Stomach (tissue), 9 donors: ENCODE data around the gene HAUS6. TPM values are rescaled to one million over a fixed set of nuclear protein-coding genes. Genes with fewer than 3 reads are reported as not detected.
"Not testable (repeated sequence)": the region's sequence is repeated elsewhere in the genome, so short reads cannot be mapped to it uniquely, and the experiment has no call there.

Experiments
- DNase-seq, 2 donors: peaks; one replicate each; pipeline versions ENCODE4 v3.0.0 to v3.0.0-alpha.2; 2013 to 2019
- H3K27ac ChIP-seq, 5 donors: fragments of 200-600 bp in 4 of 5; sonication (generic) in 4 of 5; one replicate each; pipeline ENCODE4 v1.5.1; 2013 to 2019; ENCODE audit warnings: mild to moderate bottlenecking in 1 of 5, moderate library complexity in 1 of 5
- H3K27me3 ChIP-seq, 3 donors: fragments of 200-600 bp; sonication (generic); one replicate each; pipeline ENCODE4 v1.5.1; 2017 to 2019; ENCODE audit warnings: mixed run types in 1 of 3
- H3K36me3 ChIP-seq, 4 donors: fragments of 200-600 bp; sonication (generic); 1 replicate in 3 of 4; 2 replicates in 1 of 4; pipeline ENCODE4 v1.5.1; 2016 to 2019
- H3K4me1 ChIP-seq, 4 donors: fragments of 200-600 bp; sonication (generic); one replicate each; pipeline ENCODE4 v1.5.1; 2016 to 2019
- H3K4me3 ChIP-seq, 4 donors: fragments of 200-600 bp; sonication (generic) in 3 of 4; one replicate each; pipeline ENCODE4 v1.5.1; 2016 to 2019; ENCODE audit warnings: mild to moderate bottlenecking in 1 of 4
- H3K9me3 ChIP-seq, 4 donors: fragments of 200-600 bp; sonication (generic); one replicate each; pipeline ENCODE4 v1.5.1; 2016 to 2019
- CTCF ChIP-seq, 7 experiments: fragments of 450-650 bp in 4 of 7; fragments of 200-600 bp in 3 of 7; sonication (generic) in 3 of 7; IDR thresholded peaks; one replicate each; pipeline ENCODE4 v1.5.1; 2016 to 2019; ENCODE audit warnings: antibody characterized with exemption in 7 of 7, control low read depth in 2 of 7, mild to moderate bottlenecking in 1 of 7
- EP300 ChIP-seq: sonication (generic); formaldehyde crosslinking; IDR thresholded peaks from one replicate; pipeline ENCODE4 v1.6.1; 2017; ENCODE audit warnings: antibody characterized with exemption
- POLR2A ChIP-seq, 4 donors: fragments of 450-650 bp; IDR thresholded peaks; one replicate each; pipeline ENCODE4 v1.6.1; 2016; ENCODE audit warnings: antibody characterized with exemption in 4 of 4, control low read depth in 2 of 4, mild to moderate bottlenecking in 1 of 4, moderate library complexity in 1 of 4
- POLR2AphosphoS5 ChIP-seq, 3 donors: sonication (generic); formaldehyde crosslinking; IDR thresholded peaks; one replicate each; pipeline ENCODE4 v1.6.1; 2016; ENCODE audit warnings: antibody characterized with exemption in 3 of 3
- WGBS, 5 donors: extraction: QIAGEN DNeasy Blood & Tissue Kit in 3 of 5; methylation state at CpG; one replicate each; pipeline versions ENCODE4 v1.1.5 to v1.1.7; 2013 to 2018; 5-methylcytosine and 5-hydroxymethylcytosine counted together
- intact Hi-C: fragments of 100-400 bp; cut with DNase I; formaldehyde crosslinking; loops from one replicate; pipeline ENCODE4 v1.15.1; 2023; ENCODE audit warnings: low total_unique reads
- polyA plus RNA-seq, 3 donors: library from polyadenylated mRNA; stranded (reverse); fragments of 200-250 nt; gene quantifications; one replicate each; pipeline ENCODE4 v1.2.3, GENCODE V29; 2013
- total RNA-seq, 5 donors: library from RNA; depleted of rRNA; stranded (reverse); fragments of >200 nt; gene quantifications; one replicate each; pipeline versions ENCODE4 v1.1.0 to v1.2.3, GENCODE V29; 2014 to 2016
- donor health status: healthy with polysubstance abuse.
- donor health status: Bipolar disorder and iron deficiency.
- donor health status: healthy.

Gene HAUS6
- total and polyA plus RNA-seq, 8 donors = 1.7 to 32.1 (median 3.5) TPM

DNA sequence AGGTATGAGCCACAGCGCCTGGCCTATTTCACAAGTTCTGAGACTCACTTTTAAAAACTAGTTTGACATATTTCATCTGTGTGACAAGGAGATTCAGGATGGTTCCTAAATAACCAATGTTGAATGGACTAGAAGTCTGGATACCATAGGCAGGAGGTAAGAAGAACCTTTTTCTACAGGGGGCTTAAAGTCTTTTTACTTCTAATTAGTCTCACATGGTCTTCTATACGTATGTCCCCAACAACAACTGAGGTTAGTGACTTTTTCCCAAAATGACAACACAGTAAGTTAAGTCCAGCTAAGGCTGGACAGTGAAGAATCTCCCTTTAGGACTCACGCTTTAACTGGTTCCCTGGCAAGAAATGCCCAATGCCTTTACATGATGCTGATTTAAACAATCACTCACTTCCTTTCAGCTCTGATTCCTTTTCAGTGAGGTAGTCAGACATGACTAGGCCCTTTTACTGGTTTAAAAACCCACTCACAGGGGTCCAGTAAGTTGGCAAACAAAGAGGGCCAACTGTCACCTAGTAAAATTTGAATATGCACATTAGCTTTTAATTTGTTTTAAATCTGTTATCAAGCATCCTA, 12.1 kb upstream of the HAUS6 start:
- no peak for DNase-seq
- H3K4me1 ChIP-seq = peaks cover 0 to 13% (median 10%) of the 10 kb centered on the region in 4 donors
- TF ChIP-seq CTCF (IDR thresholded peaks at IDR 0.05) = no peak
- no peak for TF ChIP-seq POLR2A (IDR thresholded peaks at IDR 0.05)
- no peak for TF ChIP-seq EP300
- no peak for TF ChIP-seq POLR2AphosphoS5 (IDR thresholded peaks at IDR 0.05)
- H3K27me3 ChIP-seq = no peaks in the 10 kb centered on the region
- no peak overlapping the region for H3K27ac ChIP-seq
- H3K9me3 ChIP-seq = no peaks in the 10 kb centered on the region
- peaks cover 41 to 82% (median 60%) of the 10 kb centered on the region in 4 donors for H3K36me3 ChIP-seq
- WGBS, 5 donors = 94 to 98% (median 95%) methylated on average over 3 of the region's 3 CpGs
- no peak overlapping the region for H3K4me3 ChIP-seq
- intact Hi-C loops = no loop called here

GRCh38 chr9:19113964-19114679, 11.4 kb upstream of the HAUS6 start:
- H3K27me3 ChIP-seq = no peaks in the 10 kb centered on the region
- intact Hi-C loops = no loop called here
- H3K4me3 ChIP-seq = no peak overlapping the region
- no peak for DNase-seq
- no peaks in the 10 kb centered on the region for H3K9me3 ChIP-seq
- H3K36me3 ChIP-seq = peaks cover 36 to 78% (median 54%) of the 10 kb centered on the region in 4 donors
- peaks cover 0 to 7% (median 4%) of the 10 kb centered on the region in 4 donors for H3K4me1 ChIP-seq
- WGBS, 5 donors = 85 to 90% (median 88%) methylated on average over 12 of the region's 12 CpGs
- H3K27ac ChIP-seq = no peak overlapping the region
- no peak for TF ChIP-seq POLR2A (IDR thresholded peaks at IDR 0.05)
- no peak for TF ChIP-seq EP300
- TF ChIP-seq CTCF (IDR thresholded peaks at IDR 0.05) = no peak
- no peak for TF ChIP-seq POLR2AphosphoS5 (IDR thresholded peaks at IDR 0.05)

DNA sequence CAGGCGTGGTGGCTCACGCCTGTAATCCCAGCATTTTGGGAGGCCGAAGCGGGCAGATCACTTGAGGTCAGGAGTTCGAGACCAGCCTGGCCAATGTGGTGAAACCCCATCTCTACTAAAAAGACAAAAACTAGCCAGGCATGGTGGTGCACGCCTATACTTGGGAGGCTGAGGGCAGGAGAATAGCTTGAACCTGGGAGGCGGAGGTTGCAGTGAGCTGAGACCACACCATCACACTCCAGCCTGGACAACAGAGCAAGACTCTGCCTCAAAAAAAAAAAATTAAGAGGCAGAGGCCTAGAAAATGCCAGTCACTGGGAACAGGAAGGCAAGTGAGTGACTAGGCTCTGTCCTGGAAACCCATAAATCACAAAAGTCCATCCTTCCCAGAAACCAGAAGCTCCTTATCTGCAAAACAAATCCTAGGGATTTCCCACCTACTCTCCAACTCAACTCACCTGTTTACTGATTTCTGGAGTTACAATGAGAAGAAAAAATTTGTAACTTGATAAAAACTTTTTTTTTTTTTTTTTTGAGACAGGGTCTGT, 10.4 kb upstream of the HAUS6 start:
- DNase-seq, H3K4me3 ChIP-seq, H3K4me1 ChIP-seq, H3K27me3 ChIP-seq, H3K27ac ChIP-seq, H3K9me3 ChIP-seq, intact Hi-C loops: not testable (repeated sequence)
- WGBS, 5 donors = 89 to 97% (median 95%) methylated on average over 7 of the region's 7 CpGs
- peaks cover 26 to 71% (median 47%) of the 10 kb centered on the region in 4 donors for H3K36me3 ChIP-seq

GRCh38 chr9:19108038-19108437, 5.3 kb upstream of the HAUS6 start:
- no peak overlapping the region for H3K4me3 ChIP-seq

More at GRCh38 chr9:19108038-19108437, 5.3 kb upstream of the HAUS6 start:
- intact Hi-C loops = no loop called here
- Histone ChIP-seq H3K9me3 (no peaks in the 10 kb centered on the region), H3K27me3 (no peaks in the 10 kb centered on the region), H3K36me3 (peaks cover 0 to 22% (median 4%) of the 10 kb centered on the region in 4 donors), H3K4me1 (peaks cover 0 to 6% (median 0%) of the 10 kb centered on the region in 4 donors), H3K27ac (no peak overlapping the region)
- no peak for TF ChIP-seq CTCF (IDR thresholded peaks at IDR 0.05)
- no peak for TF ChIP-seq POLR2AphosphoS5 (IDR thresholded peaks at IDR 0.05)
- no peak for TF ChIP-seq POLR2A (IDR thresholded peaks at IDR 0.05)
- no peak for TF ChIP-seq EP300
- DNase-seq = no peak
